HepG2 (cell line): ENCODE data around the gene CPN1. TPM values are rescaled to one million over a fixed set of nuclear protein-coding genes. Genes with fewer than 3 reads are reported as not detected.

Experiments
- ATAC-seq: fragments of 200-7000 bp; cut with Tn5 transposase; 3 replicates; pipeline ENCODE4 v1.9.1; 2020; ENCODE audit warnings: mild to moderate bottlenecking, moderate library complexity
- BruUV-seq: library from RNA; stranded (reverse); fragments of 400-500 nt; replicated peaks from 2 replicates; lab custom pipeline; 2021; lab: Mats Ljungman, UMichigan
- CTCF ChIA-PET: fragments of 300-600 bp; formaldehyde crosslinking; extraction: SDS; loops from one replicate; lab custom pipeline; 2021; ENCODE audit warnings: low total read pairs, inconsistent platforms, low intra/inter-chr PET ratio; lab: Yijun Ruan, JAX
- POLR2A ChIA-PET: fragments of 350-600 bp; sonication (Branson Sonifier 250); formaldehyde crosslinking; loops from one replicate; lab custom pipeline; 2020; ENCODE audit warnings: antibody characterized with exemption, inconsistent platforms; lab: Yijun Ruan, JAX
- DNase-seq: peaks from one replicate; pipeline ENCODE4 v3.0.0-alpha.2; 2015; ENCODE audit warnings: low spot score
- FAIRE-seq: peaks from 3 replicates; lab custom pipeline; 2011; peaks lifted over from hg19 to GRCh38; lab: Jason Lieb, UNC
- H2AFZ ChIP-seq: one replicate; pipeline ENCODE4 v1.6.1; 2011; ENCODE audit warnings: low read length, inconsistent platforms
- H3K27ac ChIP-seq: fragments of 300-600 bp; 3 replicates; pipeline ENCODE4 v1.8.0; 2011; ENCODE audit warnings: mixed run types, mild to moderate bottlenecking, mixed read lengths, low read length, inconsistent platforms; ENCODE audit not compliant: insufficient read depth; ENCODE audit errors: extremely low read length
- H3K27me3 ChIP-seq, 2 experiments: fragments of 200-600 bp in 1 of 2; 2 replicates in 1 of 2; 3 replicates in 1 of 2; pipeline versions ENCODE4 v1.6.0 to v1.8.0; 2011; ENCODE audit warnings: low read length in 2 of 2, mild to moderate bottlenecking in 2 of 2, moderate library complexity in 2 of 2, inconsistent platforms in 1 of 2; ENCODE audit not compliant: insufficient read depth in 2 of 2, control insufficient read depth in 1 of 2
- H3K36me3 ChIP-seq, 2 experiments: fragments of 200-600 bp in 1 of 2; replicated peaks in 1 of 2; 2 replicates in 1 of 2; 3 replicates in 1 of 2; pipeline versions ENCODE4 v1.5.1 to v1.8.0; 2011; ENCODE audit warnings: low read length in 2 of 2, inconsistent platforms in 1 of 2; ENCODE audit not compliant: insufficient read depth in 2 of 2, control insufficient read depth in 1 of 2
- H3K4me1 ChIP-seq: 2 replicates; pipeline ENCODE4 v1.5.1; 2012; ENCODE audit warnings: low read length, inconsistent platforms; ENCODE audit not compliant: insufficient read depth
- H3K4me2 ChIP-seq: 2 replicates; pipeline ENCODE4 v1.6.0; 2011; ENCODE audit warnings: low read depth, low read length, inconsistent platforms
- H3K4me3 ChIP-seq, 3 experiments: fragments of 200-600 bp in 1 of 3; sonication (generic), shearing (Covaris generic) in 1 of 3; replicated peaks in 1 of 3; 2 replicates each; pipeline ENCODE4 v1.5.1; 2011 to 2016; ENCODE audit warnings: low read length in 3 of 3, inconsistent platforms in 2 of 3, low read depth in 2 of 3, mild to moderate bottlenecking in 2 of 3, control low read depth in 1 of 3, mixed read lengths in 1 of 3; ENCODE audit not compliant: insufficient read depth in 1 of 3
- H3K79me2 ChIP-seq: one replicate; pipeline ENCODE4 v1.6.1; 2011; ENCODE audit warnings: low read length, inconsistent platforms; ENCODE audit not compliant: insufficient read depth
- H3K9ac ChIP-seq: 2 replicates; pipeline ENCODE4 v1.6.0; 2011; ENCODE audit warnings: mild to moderate bottlenecking, low read depth, low read length, inconsistent platforms; ENCODE audit not compliant: insufficient read depth
- H3K9me3 ChIP-seq: 2 replicates; pipeline ENCODE4 v1.5.1; 2012; ENCODE audit warnings: mild to moderate bottlenecking, low read length
- H4K20me1 ChIP-seq: 2 replicates; pipeline ENCODE4 v1.6.0; 2011; ENCODE audit warnings: inconsistent platforms, mild to moderate bottlenecking, low read length, moderate library complexity; ENCODE audit not compliant: insufficient read depth
- ARID2 ChIP-seq: sonication (generic); formaldehyde crosslinking; IDR thresholded peaks from 2 replicates; pipeline ENCODE4 v1.8.1; 2022; ENCODE audit warnings: mild to moderate bottlenecking, missing genetic modification reagents, borderline replicate concordance
- CBX2 ChIP-seq, 2 experiments: fragments of 200-600 bp in 1 of 2; sonication (generic); formaldehyde crosslinking in 1 of 2; IDR thresholded peaks; 2 replicates each; pipeline versions ENCODE4 v1.7.0 to v1.8.1; 2018 to 2022; ENCODE audit warnings: low read depth in 2 of 2, low read length in 1 of 2, mild to moderate bottlenecking in 1 of 2, missing genetic modification reagents in 1 of 2
- CHD2 ChIP-seq: IDR thresholded peaks from 2 replicates; pipeline ENCODE4 v1.6.1; 2011; ENCODE audit warnings: low read depth, low read length, improper control_type of control experiment
- MAFF ChIP-seq: IDR thresholded peaks from 2 replicates; pipeline ENCODE4 v1.6.1; 2011; ENCODE audit warnings: low read depth, low read length, improper control_type of control experiment
- MAFK ChIP-seq, 2 experiments: IDR thresholded peaks in 1 of 2; conservative IDR thresholded peaks in 1 of 2; 2 replicates each; pipeline ENCODE4 v1.6.1; 2011; ENCODE audit warnings: improper control_type of control experiment in 2 of 2, low read length in 2 of 2
- MEIS2 ChIP-seq: sonication (generic); formaldehyde crosslinking; IDR thresholded peaks from 2 replicates; pipeline ENCODE4 v1.9.0; 2021; ENCODE audit warnings: mild to moderate bottlenecking, missing genetic modification reagents
- MTF2 ChIP-seq: sonication (generic); formaldehyde crosslinking; IDR thresholded peaks from 2 replicates; pipeline ENCODE4 v1.5.0; 2020; ENCODE audit warnings: missing genetic modification reagents, borderline replicate concordance
- WGBS: methylation state at CpG from one replicate; pipeline ENCODE4 v1.1.6; 2017; ENCODE audit warnings: low lambda C conversion rate; 5-methylcytosine and 5-hydroxymethylcytosine counted together
- in situ Hi-C: cut with HindIII; loops from 2 replicates; pipeline ENCODE4 v1.10.0; 2017; ENCODE audit warnings: low pct_unique_long_range_greater_than_20kb; ENCODE audit not compliant: extremely low pct_ligation_motif_present
- intact Hi-C: fragments of 100-400 bp; cut with micrococcal nuclease; formaldehyde crosslinking; loops from one replicate; pipeline ENCODE4 v1.10.0; 2022; ENCODE audit not compliant: unreplicated experiment
- polyA plus RNA-seq, 8 experiments: library from polyadenylated mRNA; depleted of rRNA in 3 of 8; stranded (reverse) in 7 of 8; unstranded in 1 of 8; fragments of >200 nt; fragmentation: Illumina TruSeq in 4 of 8; extraction: Trizol in 4 of 8; gene quantifications; 2 replicates each; pipeline versions ENCODE4 v1.2.1 to v1.2.3, GENCODE V29; 2011 to 2016; ENCODE audit warnings: low read depth in 4 of 8, missing spikeins in 1 of 8, mixed read lengths in 1 of 8; ENCODE audit not compliant: insufficient read depth in 1 of 8
- total RNA-seq, 5 experiments: library from RNA; depleted of rRNA; stranded (reverse); fragments of >200 nt; fragmentation: Illumina TruSeq; extraction: Trizol; gene quantifications; 2 replicates each; pipeline ENCODE4 v1.2.3, GENCODE V29; 2016; ENCODE audit warnings: low read depth in 1 of 5
- TF ChIP-seq, protein P1 (sequence below): IDR thresholded peaks from 2 replicates; pipeline ENCODE4 v1.6.1; 2018; ENCODE audit warnings: missing genetic modification reagents, mild to moderate bottlenecking, missing compliant biosample characterization
- TF ChIP-seq, protein P2 (sequence below): sonication (generic); formaldehyde crosslinking; IDR thresholded peaks from 2 replicates; pipeline ENCODE4 v1.4.0; 2020; ENCODE audit warnings: missing genetic modification reagents, borderline replicate concordance
- TF ChIP-seq, protein P3 (sequence below): sonication (generic); formaldehyde crosslinking; IDR thresholded peaks from 2 replicates; pipeline ENCODE4 v1.9.0; 2022; ENCODE audit warnings: missing genetic modification reagents, mild to moderate bottlenecking, borderline replicate concordance

CPN1 gene
- total and polyA plus RNA-seq, 2 of the 13 experiments (the other 11 are each of a cell fraction or from before 2014, with no cell fraction given) = 17.3 to 35.1 TPM

DNA sequence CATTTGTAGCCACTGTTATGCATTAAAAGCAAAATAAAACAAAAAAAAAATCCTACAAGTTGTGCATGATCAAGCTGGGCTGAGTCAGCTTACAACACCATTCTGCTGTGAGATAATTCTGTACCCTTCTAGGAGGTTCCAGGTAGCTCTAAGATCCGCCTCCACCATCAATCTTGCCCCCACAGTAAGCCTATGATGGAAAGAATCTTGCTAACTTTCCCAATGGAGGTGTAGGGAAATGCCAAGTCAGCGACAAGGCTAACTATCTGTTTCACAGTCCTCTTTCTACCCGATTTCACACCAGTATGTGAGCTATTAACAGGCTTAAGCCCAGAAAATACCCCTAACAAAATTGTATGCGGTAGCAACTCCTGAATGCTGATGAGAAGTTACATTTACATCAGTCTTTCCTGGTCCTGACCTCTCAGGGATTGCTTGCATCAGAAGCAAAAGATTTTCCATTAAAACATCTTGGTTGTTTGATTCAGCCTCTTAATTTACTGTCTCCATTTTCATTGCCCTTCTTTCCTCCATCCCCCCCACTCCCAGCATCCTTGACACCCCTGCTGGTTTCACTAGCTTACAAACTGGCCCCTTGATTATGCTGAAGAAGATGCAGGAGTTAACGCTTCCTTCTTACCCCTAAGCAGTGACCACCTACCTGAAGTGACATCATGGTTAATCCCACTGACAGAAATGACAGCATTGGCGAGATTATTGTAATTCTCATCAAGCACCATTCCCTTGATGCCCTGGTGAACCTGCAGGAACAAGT lies 27.8 kb downstream of the CPN1 start:
- Histone ChIP-seq H3K27ac (no peak overlapping the region), H3K79me2 (no peaks in the 10 kb centered on the region), H3K9me3 (no peaks in the 10 kb centered on the region), H3K36me3 (peaks cover 4 to 26% of the 10 kb centered on the region in 2 experiments; a peak in 4 of 5 replicates), H2AFZ (no peak overlapping the region), H3K27me3 (no peaks in the 10 kb centered on the region), H4K20me1 (no peaks in the 10 kb centered on the region), H3K4me3 (no peak overlapping the region), H3K4me1 (no peaks in the 10 kb centered on the region), H3K9ac (no peak overlapping the region), H3K4me2 (no peak overlapping the region)
- ChIA-PET POLR2A (no interaction called here), CTCF (no interaction called here)
- intact Hi-C loops (no loop called here), in situ Hi-C loops (no loop called here)
- no peak for DNase-seq
- 94% methylated on average over 6 of the region's 6 CpGs for WGBS
- ATAC-seq = no peak
- no TSS peak for BruUV-seq
- TF ChIP-seq MEIS2 = no peak
- peak; percentile 62 to 69 for TF ChIP-seq MAFK (conservative IDR thresholded peaks at IDR 0.05 in 1 of 2, IDR thresholded peaks at IDR 0.05 in 1 of 2; ENCODE audit: low read length in 2 of 2)
- no peak for TF ChIP-seq CHD2
- TF ChIP-seq MAFF = peak; percentile 43
- FAIRE-seq = no peak

DNA sequence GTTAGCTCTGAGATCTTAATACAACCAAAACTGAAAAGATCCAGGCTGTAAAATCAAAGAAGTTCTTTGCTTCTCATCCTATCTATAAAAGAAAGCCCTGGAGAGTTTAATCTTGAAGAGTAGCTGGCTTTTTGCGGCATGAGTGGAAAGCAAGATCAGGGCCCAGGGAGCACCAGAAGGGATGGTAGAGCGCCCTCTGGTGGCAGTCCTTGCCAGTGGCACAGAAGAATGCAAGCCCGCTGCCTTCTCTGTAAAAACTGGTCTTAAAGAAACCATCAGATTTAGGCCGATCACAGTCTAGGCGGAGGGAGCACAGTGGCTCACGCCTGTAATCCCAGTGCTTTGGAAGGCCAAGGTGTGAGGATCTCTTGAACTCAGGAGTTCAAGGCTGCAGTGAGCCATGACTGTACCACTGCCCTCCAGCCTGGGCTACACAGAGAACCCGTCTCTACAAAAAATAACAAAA lies 35.6 kb downstream of the CPN1 start:
- Histone ChIP-seq H3K79me2 (no peaks in the 10 kb centered on the region), H3K4me2 (no peak overlapping the region), H3K9me3 (no peaks in the 10 kb centered on the region), H3K36me3 (peaks cover 4 to 8% of the 10 kb centered on the region in 2 experiments; a peak in 4 of 5 replicates), H2AFZ (no peak overlapping the region), H3K9ac (no peak overlapping the region), H3K27ac (no peak overlapping the region), H3K4me3 (no peak overlapping the region), H3K27me3 (no peaks in the 10 kb centered on the region), H4K20me1 (no peaks in the 10 kb centered on the region), H3K4me1 (peaks cover 7% of the 10 kb centered on the region; the same call in 1 of the 2 replicates)
- CTCF ChIA-PET = interaction anchor here (0.7 to 2.5 kb wide), 6 partner anchors 8 to 201 kb away, joined by 3 to 9 read pairs (median 6); partner anchors contain the start of gene DNMBP
- 26% methylated on average over 6 of the region's 7 CpGs for WGBS
- FAIRE-seq = peak; percentile 91
- BruUV-seq = no TSS peak
- intact Hi-C loops = loop anchor here (1.0 to 5.0 kb wide), 4 partner anchors 39 to 187 kb away; partner anchors contain the start of gene DNMBP
- in situ Hi-C loops = no loop called here
- peak; percentile 50 for DNase-seq
- POLR2A ChIA-PET = no interaction called here
- ATAC-seq = peak; percentile 93
- TF ChIP-seq, protein P1, sequence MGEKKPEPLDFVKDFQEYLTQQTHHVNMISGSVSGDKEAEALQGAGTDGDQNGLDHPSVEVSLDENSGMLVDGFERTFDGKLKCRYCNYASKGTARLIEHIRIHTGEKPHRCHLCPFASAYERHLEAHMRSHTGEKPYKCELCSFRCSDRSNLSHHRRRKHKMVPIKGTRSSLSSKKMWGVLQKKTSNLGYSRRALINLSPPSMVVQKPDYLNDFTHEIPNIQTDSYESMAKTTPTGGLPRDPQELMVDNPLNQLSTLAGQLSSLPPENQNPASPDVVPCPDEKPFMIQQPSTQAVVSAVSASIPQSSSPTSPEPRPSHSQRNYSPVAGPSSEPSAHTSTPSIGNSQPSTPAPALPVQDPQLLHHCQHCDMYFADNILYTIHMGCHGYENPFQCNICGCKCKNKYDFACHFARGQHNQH = no peak
- TF ChIP-seq CBX2 (IDR thresholded peaks at IDR 0.05; ENCODE audit: low read depth, low read length) = no peak
- TF ChIP-seq CBX2 (CRISPR knock-in tag; IDR thresholded peaks at IDR 0.05; ENCODE audit: low read depth) = no peak
- TF ChIP-seq MTF2 (CRISPR knock-in tag) = no peak
- TF ChIP-seq, protein P2, sequence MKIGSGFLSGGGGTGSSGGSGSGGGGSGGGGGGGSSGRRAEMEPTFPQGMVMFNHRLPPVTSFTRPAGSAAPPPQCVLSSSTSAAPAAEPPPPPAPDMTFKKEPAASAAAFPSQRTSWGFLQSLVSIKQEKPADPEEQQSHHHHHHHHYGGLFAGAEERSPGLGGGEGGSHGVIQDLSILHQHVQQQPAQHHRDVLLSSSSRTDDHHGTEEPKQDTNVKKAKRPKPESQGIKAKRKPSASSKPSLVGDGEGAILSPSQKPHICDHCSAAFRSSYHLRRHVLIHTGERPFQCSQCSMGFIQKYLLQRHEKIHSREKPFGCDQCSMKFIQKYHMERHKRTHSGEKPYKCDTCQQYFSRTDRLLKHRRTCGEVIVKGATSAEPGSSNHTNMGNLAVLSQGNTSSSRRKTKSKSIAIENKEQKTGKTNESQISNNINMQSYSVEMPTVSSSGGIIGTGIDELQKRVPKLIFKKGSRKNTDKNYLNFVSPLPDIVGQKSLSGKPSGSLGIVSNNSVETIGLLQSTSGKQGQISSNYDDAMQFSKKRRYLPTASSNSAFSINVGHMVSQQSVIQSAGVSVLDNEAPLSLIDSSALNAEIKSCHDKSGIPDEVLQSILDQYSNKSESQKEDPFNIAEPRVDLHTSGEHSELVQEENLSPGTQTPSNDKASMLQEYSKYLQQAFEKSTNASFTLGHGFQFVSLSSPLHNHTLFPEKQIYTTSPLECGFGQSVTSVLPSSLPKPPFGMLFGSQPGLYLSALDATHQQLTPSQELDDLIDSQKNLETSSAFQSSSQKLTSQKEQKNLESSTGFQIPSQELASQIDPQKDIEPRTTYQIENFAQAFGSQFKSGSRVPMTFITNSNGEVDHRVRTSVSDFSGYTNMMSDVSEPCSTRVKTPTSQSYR (CRISPR knock-in tag) = no peak
- TF ChIP-seq, protein P3, sequence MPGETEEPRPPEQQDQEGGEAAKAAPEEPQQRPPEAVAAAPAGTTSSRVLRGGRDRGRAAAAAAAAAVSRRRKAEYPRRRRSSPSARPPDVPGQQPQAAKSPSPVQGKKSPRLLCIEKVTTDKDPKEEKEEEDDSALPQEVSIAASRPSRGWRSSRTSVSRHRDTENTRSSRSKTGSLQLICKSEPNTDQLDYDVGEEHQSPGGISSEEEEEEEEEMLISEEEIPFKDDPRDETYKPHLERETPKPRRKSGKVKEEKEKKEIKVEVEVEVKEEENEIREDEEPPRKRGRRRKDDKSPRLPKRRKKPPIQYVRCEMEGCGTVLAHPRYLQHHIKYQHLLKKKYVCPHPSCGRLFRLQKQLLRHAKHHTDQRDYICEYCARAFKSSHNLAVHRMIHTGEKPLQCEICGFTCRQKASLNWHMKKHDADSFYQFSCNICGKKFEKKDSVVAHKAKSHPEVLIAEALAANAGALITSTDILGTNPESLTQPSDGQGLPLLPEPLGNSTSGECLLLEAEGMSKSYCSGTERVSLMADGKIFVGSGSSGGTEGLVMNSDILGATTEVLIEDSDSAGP (CRISPR knock-in tag) = peak; percentile 65
- TF ChIP-seq ARID2 (CRISPR knock-in tag) = no peak
